Placental epithelial cell (primary cell): ENCODE measurements around the gene CFHR1. TPM values are rescaled to one million over a fixed set of nuclear protein-coding genes. Genes with fewer than 3 reads are reported as not detected.

Experiments used
- total RNA-seq: library from RNA; depleted of rRNA; stranded (reverse); fragments of >200 nt; gene quantifications from 2 replicates; pipeline ENCODE4 v1.2.3, GENCODE V29; 2012

The CFHR1 gene
- total RNA-seq, result not detected in 2 replicates

DNA sequence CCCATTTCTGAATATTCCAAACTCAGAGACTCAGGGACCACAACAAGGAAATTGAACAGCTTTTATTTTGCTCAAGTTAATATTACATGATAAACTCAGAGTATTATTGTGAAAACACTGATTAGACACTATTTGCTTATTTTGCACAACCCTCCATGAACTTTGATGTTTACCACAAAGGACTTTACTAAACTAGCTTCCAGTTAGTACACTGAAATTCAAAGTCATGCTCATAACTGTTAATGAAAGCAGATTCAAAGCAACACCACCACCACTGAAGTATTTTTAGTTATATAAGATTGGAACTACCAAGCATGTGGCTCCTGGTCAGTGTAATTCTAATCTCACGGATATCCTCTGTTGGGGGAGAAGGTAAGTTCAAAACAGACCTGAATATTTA is at the start of gene CFHR1:
Gene CFHR1 (plus strand): TSS at position 201 of the 400 bp plus-strand sequence. CDS start 114 bp downstream, at position 315.

DNA sequence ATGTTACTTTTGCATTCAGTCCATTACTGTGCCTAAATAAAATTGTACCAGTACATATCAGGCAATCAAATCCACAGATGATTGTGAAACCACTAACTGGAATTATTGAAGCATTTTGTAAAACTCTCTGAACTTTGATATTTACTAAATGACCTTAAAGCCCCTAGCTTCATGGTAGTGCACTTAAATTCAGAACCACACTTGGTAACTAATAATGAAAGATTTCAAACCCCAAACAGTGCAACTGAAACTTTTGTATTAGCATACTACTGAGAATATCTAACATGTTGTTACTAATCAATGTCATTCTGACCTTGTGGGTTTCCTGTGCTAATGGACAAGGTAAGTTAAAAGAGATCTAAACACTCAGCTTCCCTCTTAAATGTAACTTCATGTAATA is 44.9 kb upstream of the CFHR1 start, which contains the start of gene CFHR3:
Gene CFHR3 (plus strand): TSS at position 238 of the 400 bp plus-strand sequence. CDS start 47 bp downstream, at position 285.

Other genes with a start within 250 kb of the CFHR1 start
- not detected in 2 replicates for gene KCNT2, start 211.3 kb upstream of the CFHR1 start, total RNA-seq
- 0.39 TPM in 1 of 2 replicates, not detected in the other for gene CFH, start 167.7 kb upstream of the CFHR1 start, total RNA-seq
- not detected in 2 replicates for gene CFHR3, start 44.9 kb upstream of the CFHR1 start, total RNA-seq
- not detected in 2 replicates for gene CFHR4, start 68.3 kb downstream of the CFHR1 start, total RNA-seq
- gene CFHR2, start 124.0 kb downstream of the CFHR1 start, total RNA-seq, result not detected in 2 replicates
- gene CFHR5, start 157.8 kb downstream of the CFHR1 start, total RNA-seq, result not detected in 2 replicates
- gene F13B, start 247.5 kb downstream of the CFHR1 start, total RNA-seq, result not detected in 2 replicates